Nephron (organoid): ENCODE data around the gene ATP5F1C.

Experiments used
- H3K27ac Mint-ChIP-seq, 3 experiments: 2 replicates each; pipeline ENCODE4 v1.8.0; 2020; ENCODE audit warnings: mixed read lengths in 3 of 3, mild to moderate bottlenecking in 2 of 3, moderate library complexity in 1 of 3
- H3K27me3 Mint-ChIP-seq: 2 replicates; pipeline ENCODE4 v1.8.0; 2021; ENCODE audit warnings: low read depth, mild to moderate bottlenecking, moderate library complexity, mixed read lengths
- H3K36me3 Mint-ChIP-seq: 2 replicates; pipeline ENCODE4 v1.8.0; 2020; ENCODE audit warnings: low read depth, mixed read lengths
- H3K4me1 Mint-ChIP-seq: 2 replicates; pipeline ENCODE4 v1.8.0; 2020; ENCODE audit warnings: mixed read lengths
- H3K4me3 Mint-ChIP-seq, 3 experiments: 2 replicates each; pipeline ENCODE4 v1.8.0; 2020; ENCODE audit warnings: mild to moderate bottlenecking in 3 of 3, mixed read lengths in 3 of 3, moderate library complexity in 2 of 3
- H3K9me3 Mint-ChIP-seq: 2 replicates; pipeline ENCODE4 v1.8.0; 2020; ENCODE audit warnings: mixed read lengths
- TF ChIP-seq, protein P1 (sequence below), 3 experiments: fragments of 200-600 bp; sonication (generic); IDR thresholded peaks; one replicate each; pipeline ENCODE4 v1.5.0; 2021; ENCODE audit warnings: antibody characterized with exemption in 3 of 3; ENCODE audit not compliant: unreplicated experiment in 3 of 3

ATP5F1C gene

DNA sequence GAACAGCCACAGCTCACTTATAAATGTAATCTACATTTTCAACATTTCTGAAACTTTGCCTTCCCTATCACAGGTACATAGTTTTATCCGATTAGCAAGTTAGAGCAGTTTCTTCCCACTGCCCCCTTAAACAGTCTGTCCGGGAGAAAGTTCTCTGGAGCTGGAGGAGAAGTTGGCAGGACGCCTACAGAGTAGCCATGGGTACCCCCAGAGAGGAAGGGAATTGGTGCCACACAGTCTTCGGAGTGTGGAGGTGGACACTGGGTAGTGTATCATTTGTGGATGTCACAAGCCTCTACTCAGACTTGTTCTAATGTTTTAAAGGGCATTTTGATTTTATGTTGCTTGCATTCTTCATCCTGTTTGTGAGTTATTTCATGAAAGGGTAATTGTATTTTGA, 69.3 kb downstream of the ATP5F1C start:
- Mint-ChIP-seq H3K4me1 (peaks cover 37% of the 10 kb centered on the region), H3K36me3 (peaks cover 36% of the 10 kb centered on the region), H3K27ac (peak overlapping the region; percentile 88 to 97 (median 88)), H3K27me3 (no peaks in the 10 kb centered on the region), H3K4me3 (peak overlapping the region; percentile 27 to 53 (median 40)), H3K9me3 (peaks cover 23% of the 10 kb centered on the region)
- TF ChIP-seq, protein P1, sequence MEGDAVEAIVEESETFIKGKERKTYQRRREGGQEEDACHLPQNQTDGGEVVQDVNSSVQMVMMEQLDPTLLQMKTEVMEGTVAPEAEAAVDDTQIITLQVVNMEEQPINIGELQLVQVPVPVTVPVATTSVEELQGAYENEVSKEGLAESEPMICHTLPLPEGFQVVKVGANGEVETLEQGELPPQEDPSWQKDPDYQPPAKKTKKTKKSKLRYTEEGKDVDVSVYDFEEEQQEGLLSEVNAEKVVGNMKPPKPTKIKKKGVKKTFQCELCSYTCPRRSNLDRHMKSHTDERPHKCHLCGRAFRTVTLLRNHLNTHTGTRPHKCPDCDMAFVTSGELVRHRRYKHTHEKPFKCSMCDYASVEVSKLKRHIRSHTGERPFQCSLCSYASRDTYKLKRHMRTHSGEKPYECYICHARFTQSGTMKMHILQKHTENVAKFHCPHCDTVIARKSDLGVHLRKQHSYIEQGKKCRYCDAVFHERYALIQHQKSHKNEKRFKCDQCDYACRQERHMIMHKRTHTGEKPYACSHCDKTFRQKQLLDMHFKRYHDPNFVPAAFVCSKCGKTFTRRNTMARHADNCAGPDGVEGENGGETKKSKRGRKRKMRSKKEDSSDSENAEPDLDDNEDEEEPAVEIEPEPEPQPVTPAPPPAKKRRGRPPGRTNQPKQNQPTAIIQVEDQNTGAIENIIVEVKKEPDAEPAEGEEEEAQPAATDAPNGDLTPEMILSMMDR (IDR thresholded peaks at IDR 0.05; ENCODE audit: unreplicated experiment in 3 of 3): no peak
